ENCODE results near the gene TYW1B.
"Not testable (repeated sequence)": the region's sequence is repeated elsewhere in the genome, so short reads cannot be mapped to it uniquely, and the experiment has no call there.

DNA sequence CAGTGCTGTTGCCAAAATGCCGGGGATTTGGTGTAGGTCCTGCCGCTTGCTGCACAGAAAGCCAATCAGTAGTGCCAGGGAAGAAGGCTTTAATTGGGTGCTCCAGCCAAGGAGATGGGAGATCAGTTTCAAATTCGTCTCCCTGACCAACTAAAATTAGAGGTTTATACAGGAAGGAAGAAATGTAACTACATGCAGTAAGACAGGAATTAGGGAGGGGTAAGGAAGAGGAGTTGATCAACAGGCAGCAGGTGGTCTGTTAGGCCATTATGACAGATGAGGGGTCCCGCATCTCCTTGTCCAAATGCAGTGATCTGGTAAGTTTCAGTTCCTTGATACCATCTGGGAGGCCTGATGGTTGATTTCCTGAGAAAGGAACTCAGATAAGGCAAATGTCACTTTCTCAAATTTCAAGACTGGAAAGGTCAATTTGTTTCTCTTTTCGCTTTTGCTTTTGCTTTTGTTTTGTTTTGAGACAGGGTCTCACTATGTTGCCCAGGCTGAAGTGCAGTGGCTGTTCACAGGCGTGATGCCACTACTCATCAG lies 13.0 kb upstream of the TYW1B start:
- not testable (repeated sequence) for TF ChIP-seq SP1 (IDR thresholded peaks at IDR 0.05); HDGF (IDR thresholded peaks at IDR 0.05; ENCODE audit: borderline replicate concordance); FOXA1 (IDR thresholded peaks at IDR 0.05); BHLHE40 (IDR thresholded peaks at IDR 0.05; ENCODE audit: borderline replicate concordance); ELF4 (IDR thresholded peaks at IDR 0.05); ARNT (IDR thresholded peaks at IDR 0.05); L3MBTL2 (conservative IDR thresholded peaks at IDR 0.05); SUZ12 (IDR thresholded peaks at IDR 0.05); FOXM1 (IDR thresholded peaks at IDR 0.05; ENCODE audit: borderline replicate concordance); NFRKB (IDR thresholded peaks at IDR 0.05); TARDBP (IDR thresholded peaks at IDR 0.05); CTBP1 (IDR thresholded peaks at IDR 0.05; ENCODE audit: borderline replicate concordance)
- TF ChIP-seq, protein P1, sequence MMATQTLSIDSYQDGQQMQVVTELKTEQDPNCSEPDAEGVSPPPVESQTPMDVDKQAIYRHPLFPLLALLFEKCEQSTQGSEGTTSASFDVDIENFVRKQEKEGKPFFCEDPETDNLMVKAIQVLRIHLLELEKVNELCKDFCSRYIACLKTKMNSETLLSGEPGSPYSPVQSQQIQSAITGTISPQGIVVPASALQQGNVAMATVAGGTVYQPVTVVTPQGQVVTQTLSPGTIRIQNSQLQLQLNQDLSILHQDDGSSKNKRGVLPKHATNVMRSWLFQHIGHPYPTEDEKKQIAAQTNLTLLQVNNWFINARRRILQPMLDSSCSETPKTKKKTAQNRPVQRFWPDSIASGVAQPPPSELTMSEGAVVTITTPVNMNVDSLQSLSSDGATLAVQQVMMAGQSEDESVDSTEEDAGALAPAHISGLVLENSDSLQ (IDR thresholded peaks at IDR 0.05), result not testable (repeated sequence)

Measured in HEK293T (cell line).